GM12874 (cell line): Measurements from ENCODE around the gene DDX52.

Experiments used
- CTCF ChIP-seq: IDR thresholded peaks from 2 replicates; pipeline ENCODE4 v1.5.1; 2011; ENCODE audit warnings: low read depth, mild to moderate bottlenecking, control low read depth, low read length, moderate library complexity; ENCODE audit not compliant: insufficient read depth

Gene DDX52

GRCh38 chr17:37647856-37648255 lies 4.6 kb upstream of the DDX52 start:
- no peak for TF ChIP-seq CTCF

- TF ChIP-seq CTCF = no peak
These were observed 623 bp upstream of the DDX52 start for GRCh38 chr17:37643869-37644268.

DNA sequence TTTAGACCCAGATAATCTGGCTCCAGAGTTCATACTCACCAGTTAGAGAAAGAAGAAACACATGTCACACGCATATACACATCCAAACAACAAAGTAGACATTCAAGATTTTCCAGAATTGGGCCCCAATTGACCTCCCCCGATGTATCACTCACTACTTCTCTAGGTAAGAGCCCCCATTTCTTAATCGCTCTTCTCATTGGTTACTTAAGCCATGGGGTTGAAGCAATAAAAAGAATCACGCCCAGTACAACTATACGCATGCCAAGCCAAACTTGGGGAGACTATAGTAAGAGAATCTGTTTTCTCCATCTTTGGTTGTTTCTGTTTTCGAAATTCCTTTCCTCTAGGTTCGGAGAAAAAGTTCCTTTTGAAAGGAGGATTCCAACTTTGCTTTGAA lies 565 bp downstream of the DDX52 start:
- TF ChIP-seq CTCF = no peak

- no peak for TF ChIP-seq CTCF
These were observed 3.2 kb downstream of the DDX52 start for GRCh38 chr17:37640015-37640414.

DNA sequence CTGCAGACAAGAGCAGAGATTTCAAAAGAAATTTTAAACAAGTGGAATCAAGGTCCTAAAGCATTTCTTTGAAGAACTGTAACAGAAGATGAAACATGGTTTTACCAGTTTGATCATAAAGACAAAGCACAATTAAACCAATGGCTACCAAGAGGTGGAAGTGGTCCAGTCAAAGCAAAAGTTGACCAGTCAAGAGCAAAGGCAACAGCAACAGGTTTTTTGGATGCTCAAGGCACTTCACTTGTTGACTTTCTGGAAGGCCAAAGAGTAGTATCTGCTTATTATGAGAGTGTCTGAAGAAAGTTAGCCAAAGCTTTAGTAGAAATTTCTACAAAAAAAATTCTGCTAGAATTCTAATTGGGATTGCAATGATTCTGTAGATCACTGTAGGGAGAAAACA lies 5.3 kb downstream of the DDX52 start:
- TF ChIP-seq CTCF = no peak

GRCh38 chr17:37614823-37615222 lies 28.4 kb downstream of the DDX52 start:
- TF ChIP-seq CTCF = no peak

- TF ChIP-seq CTCF = no peak
These were observed 28.9 kb downstream of the DDX52 start for GRCh38 chr17:37614391-37614790.

- TF ChIP-seq CTCF = no peak
These were observed 32.3 kb downstream of the DDX52 start for GRCh38 chr17:37610971-37611370.
